Neural cell (in vitro differentiated cells): Measurements from ENCODE around the gene ADGRF3. TPM values are rescaled to one million over a fixed set of nuclear protein-coding genes. Genes with fewer than 3 reads are reported as not detected.
"Not testable (repeated sequence)": the region's sequence is repeated elsewhere in the genome, so short reads cannot be mapped to it uniquely, and the experiment has no call there.

Experiments
- H2AFZ ChIP-seq: fragments of 200-600, 300-800 bp; sonication (generic), shearing (Covaris generic); 2 replicates; pipeline ENCODE4 v1.6.0; 2014; ENCODE audit warnings: low read depth, mild to moderate bottlenecking, antibody characterized with exemption, low read length, moderate library complexity
- H3F3A ChIP-seq: fragments of 200-600 bp; shearing (Covaris generic); 2 replicates; pipeline ENCODE4 v1.6.1; 2016; ENCODE audit warnings: mild to moderate bottlenecking, moderate library complexity, mixed read lengths, antibody characterized with exemption, low read length; ENCODE audit not compliant: insufficient read depth, poor library complexity, severe bottlenecking
- H3K27ac ChIP-seq: fragments of 200-600, 300-800 bp; sonication (generic), shearing (Covaris generic); 2 replicates; pipeline ENCODE4 v1.5.1; 2014; ENCODE audit warnings: mild to moderate bottlenecking, low read length, moderate library complexity
- H3K27me3 ChIP-seq: fragments of 300-800, 200-600 bp; sonication (generic), shearing (Covaris generic); 2 replicates; pipeline ENCODE4 v1.6.0; 2014; ENCODE audit warnings: mild to moderate bottlenecking, low read depth, low read length, moderate library complexity; ENCODE audit not compliant: insufficient read depth
- H3K36me3 ChIP-seq: fragments of 300-800, 200-600 bp; sonication (generic), shearing (Covaris generic); 2 replicates; pipeline ENCODE4 v1.5.1; 2014; ENCODE audit warnings: mild to moderate bottlenecking, antibody characterized with exemption, low read length, moderate library complexity; ENCODE audit not compliant: insufficient read depth
- H3K4me2 ChIP-seq: fragments of 300-800, 200-600 bp; sonication (generic), shearing (Covaris generic); 2 replicates; pipeline ENCODE4 v1.6.0; 2014; ENCODE audit warnings: mild to moderate bottlenecking, low read length
- H3K4me3 ChIP-seq: fragments of 300-800, 200-600 bp; sonication (generic), shearing (Covaris generic); 2 replicates; pipeline ENCODE4 v1.5.1; 2014; ENCODE audit warnings: mild to moderate bottlenecking, low read length, moderate library complexity
- H3K79me2 ChIP-seq: fragments of 200-600 bp; shearing (Covaris generic); replicated peaks from 2 replicates; pipeline ENCODE4 v1.6.0; 2014; ENCODE audit warnings: mild to moderate bottlenecking, low read length, moderate library complexity; ENCODE audit not compliant: insufficient read depth
- H3K9ac ChIP-seq: fragments of 300-800, 200-600 bp; sonication (generic), shearing (Covaris generic); 2 replicates; pipeline ENCODE4 v1.6.1; 2016; ENCODE audit warnings: mild to moderate bottlenecking, low read length, mixed read lengths
- H3K9me2 ChIP-seq: fragments of 200-600 bp; shearing (Covaris generic); 2 replicates; pipeline ENCODE4 v1.6.1; 2016; ENCODE audit warnings: mild to moderate bottlenecking, low read length, mixed read lengths; ENCODE audit not compliant: insufficient read depth
- H3K9me3 ChIP-seq: fragments of 200-600, 300-800 bp; sonication (generic), shearing (Covaris generic); 2 replicates; pipeline ENCODE4 v1.6.1; 2016; ENCODE audit warnings: mild to moderate bottlenecking, mixed run types, low read length, moderate library complexity, mixed read lengths
- H4K20me1 ChIP-seq: fragments of 200-600 bp; shearing (Covaris generic); 2 replicates; pipeline ENCODE4 v1.6.1; 2016; ENCODE audit warnings: mild to moderate bottlenecking, mixed run types; ENCODE audit not compliant: insufficient read depth
- CTCF ChIP-seq: fragments of 450-650 bp; IDR thresholded peaks from 2 replicates; pipeline ENCODE4 v1.5.1; 2014; ENCODE audit warnings: antibody characterized with exemption, mild to moderate bottlenecking, moderate library complexity; ENCODE audit not compliant: poor library complexity, severe bottlenecking
- EP300 ChIP-seq: fragments of 450-650 bp; conservative IDR thresholded peaks from 2 replicates; pipeline ENCODE4 v1.6.1; 2014; ENCODE audit warnings: antibody characterized with exemption, mild to moderate bottlenecking, moderate library complexity; ENCODE audit not compliant: poor library complexity, severe bottlenecking
- EZH2 ChIP-seq: fragments of 200-600, 300-800 bp; shearing (Covaris generic), sonication (generic); IDR thresholded peaks from 2 replicates; pipeline ENCODE4 v1.6.1; 2014; ENCODE audit warnings: antibody characterized with exemption, low read length, borderline replicate concordance, mild to moderate bottlenecking; ENCODE audit not compliant: insufficient read depth, poor library complexity, severe bottlenecking
- MXI1 ChIP-seq: fragments of 450-650 bp; conservative IDR thresholded peaks from 2 replicates; pipeline ENCODE4 v1.6.1; 2014; ENCODE audit warnings: antibody characterized with exemption, mild to moderate bottlenecking; ENCODE audit not compliant: poor library complexity, severe bottlenecking
- POLR2AphosphoS5 ChIP-seq: IDR thresholded peaks from 2 replicates; pipeline ENCODE4 v1.6.1; 2012
- RAD21 ChIP-seq: fragments of 450-650 bp; conservative IDR thresholded peaks from 2 replicates; pipeline ENCODE4 v1.6.1; 2014; ENCODE audit warnings: antibody characterized with exemption, mild to moderate bottlenecking, moderate library complexity
- REST ChIP-seq: IDR thresholded peaks from 2 replicates; pipeline ENCODE4 v1.6.1; 2012; ENCODE audit warnings: borderline replicate concordance
- SMC3 ChIP-seq: fragments of 450-650 bp; conservative IDR thresholded peaks from 2 replicates; pipeline ENCODE4 v1.6.1; 2014; ENCODE audit warnings: antibody characterized with exemption, mild to moderate bottlenecking, moderate library complexity; ENCODE audit not compliant: poor library complexity
- TAF1 ChIP-seq: IDR thresholded peaks from 2 replicates; pipeline ENCODE4 v1.6.1; 2012; ENCODE audit warnings: low read depth
- polyA plus RNA-seq: library from polyadenylated mRNA; depleted of rRNA; stranded (reverse); fragments of >200 nt; gene quantifications from 2 replicates; pipeline ENCODE4 v1.2.3, GENCODE V29; 2014

The ADGRF3 gene
- polyA plus RNA-seq, 1 donor from 2014 or later, result 0.42 TPM

- H3K27me3 ChIP-seq, result no peaks in the 10 kb centered on the region
- H3K9me2 ChIP-seq, result no peaks in the 10 kb centered on the region
- no peak overlapping the region for H2AFZ ChIP-seq
- H3K9me3 ChIP-seq, result no peaks in the 10 kb centered on the region
- H3K4me2 ChIP-seq, result no peak overlapping the region
- TF ChIP-seq CTCF (no peak), REST (no peak), TAF1 (no peak), POLR2AphosphoS5 (no peak), EZH2 (no peak), SMC3 (no peak), MXI1 (no peak), RAD21 (no peak), EP300 (no peak)
- H3K9ac ChIP-seq, result no peak overlapping the region
- no peaks in the 10 kb centered on the region for H3F3A ChIP-seq
- no peak overlapping the region for H3K27ac ChIP-seq
- H4K20me1 ChIP-seq, result no peaks in the 10 kb centered on the region
- no peaks in the 10 kb centered on the region for H3K36me3 ChIP-seq
- H3K4me3 ChIP-seq, result no peak overlapping the region
- no peaks in the 10 kb centered on the region for H3K79me2 ChIP-seq
These were observed 20.7 kb downstream of the ADGRF3 start for GRCh38 chr2:26325851-26326250.

- Histone ChIP-seq H3K9ac (no peak overlapping the region), H3K9me2 (no peaks in the 10 kb centered on the region), H3K79me2 (no peaks in the 10 kb centered on the region), H3K4me3 (no peak overlapping the region), H2AFZ (no peak overlapping the region), H3F3A (no peaks in the 10 kb centered on the region), H3K4me2 (no peak overlapping the region), H4K20me1 (no peaks in the 10 kb centered on the region), H3K27ac (no peak overlapping the region), H3K27me3 (no peaks in the 10 kb centered on the region), H3K36me3 (no peaks in the 10 kb centered on the region), H3K9me3 (no peaks in the 10 kb centered on the region)
- TF ChIP-seq RAD21, result no peak
- TF ChIP-seq POLR2AphosphoS5, result no peak
- no peak for TF ChIP-seq REST
- TF ChIP-seq TAF1, result no peak
These were observed 21.7 kb downstream of the ADGRF3 start for GRCh38 chr2:26324903-26325302.

- not testable (repeated sequence) for H3K79me2 ChIP-seq, H3K36me3 ChIP-seq, H3K4me2 ChIP-seq, H3K9ac ChIP-seq, H3F3A ChIP-seq, H3K27me3 ChIP-seq, H3K4me3 ChIP-seq, H3K27ac ChIP-seq, H2AFZ ChIP-seq, H4K20me1 ChIP-seq, H3K9me3 ChIP-seq, H3K9me2 ChIP-seq
These were observed 22.1 kb downstream of the ADGRF3 start for GRCh38 chr2:26324479-26324878.
